ENCODE measurements around the gene DIDO1.

The DIDO1 gene

DNA sequence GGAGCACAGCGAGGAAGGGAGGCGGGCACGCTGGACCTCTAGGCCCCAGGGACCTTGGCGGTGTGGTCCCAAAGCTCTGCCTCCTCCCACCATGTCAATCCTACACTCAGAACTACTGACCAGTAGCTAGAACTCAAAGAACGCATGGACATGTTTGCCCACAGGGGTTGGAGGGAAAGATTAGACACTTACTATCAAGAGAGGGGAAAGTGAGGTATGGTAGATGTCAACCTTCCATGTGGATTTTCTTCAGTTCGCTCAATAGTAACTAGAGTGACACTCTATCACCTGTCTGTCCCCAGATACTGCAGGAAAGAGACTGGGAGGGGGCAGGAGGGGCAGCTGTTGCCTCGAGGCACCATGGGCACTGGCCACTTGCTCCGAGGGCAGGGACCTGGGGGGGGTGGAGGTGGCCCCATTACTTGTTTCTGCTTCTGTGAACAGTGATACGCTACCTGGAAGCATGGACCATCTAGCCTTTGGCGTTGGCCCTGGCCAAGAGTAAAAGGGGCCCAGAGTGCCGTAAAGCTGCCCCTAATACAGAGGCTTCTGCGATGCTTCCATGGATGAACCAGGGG lies 912 bp upstream of the DIDO1 start:
- H2AFZ ChIP-seq (ENCODE audit: low read depth, low read length, severe bottlenecking), result no peak overlapping the region
- H3K9me3 ChIP-seq (ENCODE audit: insufficient read depth, low read length), result no peaks in the 10 kb centered on the region
- peak overlapping the region; percentile 81 for H3K4me3 ChIP-seq (ENCODE audit: insufficient read depth, low read length, poor library complexity, severe bottlenecking)
- H3K27ac ChIP-seq (ENCODE audit: low read depth, low read length), result peak overlapping the region; percentile 86
- H3K9ac ChIP-seq (ENCODE audit: low read length), result peak overlapping the region; percentile 81
- TF ChIP-seq CTCF (IDR thresholded peaks at IDR 0.05; ENCODE audit: insufficient read depth, low read length, poor library complexity, severe bottlenecking) (no peak), EZH2phosphoT487 (conservative IDR thresholded peaks at IDR 0.05; ENCODE audit: low read length) (no peak)
- H3K27me3 ChIP-seq (ENCODE audit: low read length), result no peaks in the 10 kb centered on the region
- peaks cover 13% of the 10 kb centered on the region for H4K20me1 ChIP-seq (ENCODE audit: low read depth, low read length)
- no peaks in the 10 kb centered on the region for H3K36me3 ChIP-seq (ENCODE audit: low read length)
- peaks cover 15% of the 10 kb centered on the region; the same call in 1 of the 2 replicates for H3F3A ChIP-seq (ENCODE audit: insufficient read depth)
- peak overlapping the region; percentile 88 for H3K4me2 ChIP-seq (ENCODE audit: low read depth, low read length, poor library complexity, severe bottlenecking)
- H3K9me2 ChIP-seq (replicated peaks; ENCODE audit: insufficient read depth, low read length), result no peaks in the 10 kb centered on the region
- H3K79me2 ChIP-seq (ENCODE audit: insufficient read depth, low read length), result peaks cover 96% of the 10 kb centered on the region

DNA sequence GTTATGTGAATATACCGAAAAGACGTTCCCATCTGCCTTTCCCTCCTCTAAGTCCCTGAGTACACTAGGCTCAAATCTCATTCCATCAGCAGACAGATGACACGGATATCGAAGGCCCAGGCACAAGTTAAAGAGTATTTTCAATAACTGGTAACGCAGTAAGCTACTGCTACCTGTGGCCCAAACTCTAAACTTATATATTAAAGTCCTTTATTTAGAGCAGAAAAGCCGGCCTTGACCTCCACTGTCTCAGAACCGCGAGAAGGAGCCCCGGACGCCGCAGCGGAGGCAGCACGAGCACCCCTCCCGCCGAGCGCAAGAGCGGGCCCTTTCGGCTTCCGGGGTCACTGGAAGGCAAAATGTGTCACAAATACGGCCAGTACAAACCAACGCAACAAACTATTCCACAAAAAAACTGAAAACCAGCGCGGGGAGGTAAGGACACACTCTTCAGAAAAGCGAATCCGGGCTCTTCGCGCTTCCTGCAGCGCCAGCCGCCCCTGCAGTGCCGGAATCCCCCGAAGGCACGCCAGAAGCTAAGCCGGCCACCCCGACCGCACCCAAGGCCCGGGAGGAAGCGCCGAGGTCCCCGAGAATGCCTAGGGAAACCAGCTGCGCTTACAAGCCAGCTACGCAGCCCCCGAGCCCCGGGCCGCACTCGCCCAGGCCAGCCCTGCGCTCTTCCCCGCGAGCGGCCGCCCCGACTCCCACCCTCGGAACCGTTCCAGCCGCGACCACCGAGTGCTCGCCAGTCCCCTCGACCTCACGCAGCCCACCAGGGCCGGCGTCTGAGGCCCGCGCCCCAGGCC lies 681 bp downstream of the DIDO1 start:
- Histone ChIP-seq H3K36me3 (ENCODE audit: low read length) (no peaks in the 10 kb centered on the region), H3K9me3 (ENCODE audit: insufficient read depth, low read length) (no peaks in the 10 kb centered on the region), H3K27ac (ENCODE audit: low read depth, low read length) (peak overlapping the region; percentile 86), H2AFZ (ENCODE audit: low read depth, low read length, severe bottlenecking) (no peak overlapping the region), H3F3A (ENCODE audit: insufficient read depth) (peaks cover 11% of the 10 kb centered on the region; the same call in 1 of the 2 replicates), H3K4me2 (ENCODE audit: low read depth, low read length, poor library complexity, severe bottlenecking) (peak overlapping the region; percentile 83), H3K4me3 (ENCODE audit: insufficient read depth, low read length, poor library complexity, severe bottlenecking) (peak overlapping the region; percentile 81), H4K20me1 (ENCODE audit: low read depth, low read length) (peaks cover 15% of the 10 kb centered on the region), H3K27me3 (ENCODE audit: low read length) (no peaks in the 10 kb centered on the region), H3K9ac (ENCODE audit: low read length) (peak overlapping the region; percentile 81), H3K79me2 (ENCODE audit: insufficient read depth, low read length) (peaks cover 96% of the 10 kb centered on the region), H3K9me2 (replicated peaks; ENCODE audit: insufficient read depth, low read length) (no peaks in the 10 kb centered on the region)
- no peak for TF ChIP-seq EZH2phosphoT487 (conservative IDR thresholded peaks at IDR 0.05; ENCODE audit: low read length)
- TF ChIP-seq CTCF (IDR thresholded peaks at IDR 0.05; ENCODE audit: insufficient read depth, low read length, poor library complexity, severe bottlenecking), result no peak

DNA sequence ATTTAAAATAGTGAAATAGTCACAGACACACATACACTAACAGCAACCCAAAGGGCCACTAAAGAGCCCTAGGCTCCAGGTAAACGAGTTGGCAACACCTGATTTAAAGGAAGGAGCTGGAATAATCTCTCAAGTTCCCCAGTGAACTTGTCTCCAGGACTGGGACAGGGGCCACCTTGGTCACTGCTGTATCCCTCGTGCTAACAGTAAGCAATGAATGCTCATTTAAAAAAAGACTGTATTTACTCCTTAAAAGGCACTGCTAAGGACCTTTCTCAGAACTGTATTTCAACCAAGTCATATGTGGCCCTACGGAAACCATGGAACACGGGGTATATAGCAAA lies 1.3 kb downstream of the DIDO1 start:
- Histone ChIP-seq H3F3A (ENCODE audit: insufficient read depth) (peaks cover 7% of the 10 kb centered on the region; the same call in 1 of the 2 replicates), H2AFZ (ENCODE audit: low read depth, low read length, severe bottlenecking) (no peak overlapping the region), H3K36me3 (ENCODE audit: low read length) (no peaks in the 10 kb centered on the region), H3K4me3 (ENCODE audit: insufficient read depth, low read length, poor library complexity, severe bottlenecking) (peak overlapping the region; percentile 81), H3K9ac (ENCODE audit: low read length) (peak overlapping the region; percentile 81), H4K20me1 (ENCODE audit: low read depth, low read length) (peaks cover 20% of the 10 kb centered on the region), H3K79me2 (ENCODE audit: insufficient read depth, low read length) (peaks cover 96% of the 10 kb centered on the region), H3K4me2 (ENCODE audit: low read depth, low read length, poor library complexity, severe bottlenecking) (peak overlapping the region; percentile 83), H3K27me3 (ENCODE audit: low read length) (no peaks in the 10 kb centered on the region), H3K9me3 (ENCODE audit: insufficient read depth, low read length) (no peaks in the 10 kb centered on the region), H3K27ac (ENCODE audit: low read depth, low read length) (peak overlapping the region; percentile 86), H3K9me2 (replicated peaks; ENCODE audit: insufficient read depth, low read length) (no peaks in the 10 kb centered on the region)
- TF ChIP-seq CTCF (IDR thresholded peaks at IDR 0.05; ENCODE audit: insufficient read depth, low read length, poor library complexity, severe bottlenecking) (no peak), EZH2phosphoT487 (conservative IDR thresholded peaks at IDR 0.05; ENCODE audit: low read length) (no peak)

All from SU-DHL-6 (cell line).